ENCODE results near the gene KRTAP22-2.

GRCh38 chr21:30612132-30612531, 21.9 kb upstream of the KRTAP22-2 start:
- TF ChIP-seq POLR2A (IDR thresholded peaks at IDR 0.05; ENCODE audit: control extremely low read depth in 1 of 2, low read depth in 2 of 2, low read length in 2 of 2) (no peak), ATF2 (IDR thresholded peaks at IDR 0.05; ENCODE audit: low read length) (no peak), CTCF (IDR thresholded peaks at IDR 0.05; ENCODE audit: control extremely low read depth in 1 of 3, insufficient read depth in 1 of 3, low read depth in 1 of 3, low read length in 3 of 3) (no peak), CHD2 (IDR thresholded peaks at IDR 0.05; ENCODE audit: low read length) (no peak), CEBPB (IDR thresholded peaks at IDR 0.05; ENCODE audit: low read depth, low read length) (no peak), ASH2L (IDR thresholded peaks at IDR 0.05; ENCODE audit: low read length) (no peak), RFX5 (IDR thresholded peaks at IDR 0.05; ENCODE audit: borderline replicate concordance, low read depth, low read length) (no peak), RAD21 (IDR thresholded peaks at IDR 0.05 in 1 of 2, conservative IDR thresholded peaks at IDR 0.05 in 1 of 2; ENCODE audit: low read depth in 2 of 2, low read length in 2 of 2) (no peak), JUN (IDR thresholded peaks at IDR 0.05; ENCODE audit: low read depth, low read length) (no peak), SRF (IDR thresholded peaks at IDR 0.05; ENCODE audit: low read depth, low read length) (no peak)
